ENCODE measurements around the gene ZNF771.
"Not testable (repeated sequence)": the region's sequence is repeated elsewhere in the genome, so short reads cannot be mapped to it uniquely, and the experiment has no call there.

Gene ZNF771

GRCh38 chr16:30376461-30376902 lies 30.9 kb upstream of the ZNF771 start:
- no peak for DNase-seq

- no peak for DNase-seq
Measured at GRCh38 chr16:30377050-30377811, 30.2 kb upstream of the ZNF771 start.

GRCh38 chr16:30377812-30378235 lies 29.6 kb upstream of the ZNF771 start:
- DNase-seq, result peak; percentile 89

- DNase-seq, result peak; percentile 95
Measured at GRCh38 chr16:30378236-30379157, 28.9 kb upstream of the ZNF771 start.

GRCh38 chr16:30379158-30379783 lies 28.1 kb upstream of the ZNF771 start:
- no peak for DNase-seq

- DNase-seq, result no peak
Measured at GRCh38 chr16:30380072-30380802, 27.2 kb upstream of the ZNF771 start.

GRCh38 chr16:30380803-30381208 lies 26.6 kb upstream of the ZNF771 start:
- DNase-seq, result no peak

GRCh38 chr16:30381291-30382041 lies 25.9 kb upstream of the ZNF771 start:
- DNase-seq, result no peak

GRCh38 chr16:30382111-30382881 lies 25.1 kb upstream of the ZNF771 start, which contains the start of gene SEPTIN1:
TSS of gene SEPTIN1 (minus strand) at chr16:30382561. CDS start at chr16:30382542, 19 bp downstream.
- DNase-seq, result no peak

GRCh38 chr16:30383521-30383920 lies 23.9 kb upstream of the ZNF771 start:
- no peak for DNase-seq

GRCh38 chr16:30394592-30395154 lies 12.7 kb upstream of the ZNF771 start:
- peak; percentile 58 for DNase-seq

- peak; percentile 90 for DNase-seq
Measured at GRCh38 chr16:30395155-30395991, 12.0 kb upstream of the ZNF771 start, which contains the start of gene ZNF48. TSS of gene ZNF48 (plus strand) at chr16:30395420. CDS start at chr16:30395795, 375 bp downstream.

- peak; percentile 58 for DNase-seq
Measured at GRCh38 chr16:30395992-30396585, 11.3 kb upstream of the ZNF771 start.

- not testable (repeated sequence) for DNase-seq
Measured at GRCh38 chr16:30396627-30397026, 10.8 kb upstream of the ZNF771 start.

GRCh38 chr16:30397056-30397455 lies 10.3 kb upstream of the ZNF771 start:
- DNase-seq, result no peak

GRCh38 chr16:30397776-30398660 lies 9.4 kb upstream of the ZNF771 start:
- no peak for DNase-seq

- DNase-seq, result no peak
Measured at GRCh38 chr16:30398661-30399434, 8.6 kb upstream of the ZNF771 start.
